ENCODE measurements around the gene SP2. TPM values are rescaled to one million over a fixed set of nuclear protein-coding genes. Genes with fewer than 3 reads are reported as not detected.

Gene SP2
- total RNA-seq, 1 experiment from 2014 or later: 22.2 TPM

GRCh38 chr17:47970725-47971499, 74.9 kb downstream of the SP2 start, which contains the start of gene CDK5RAP3:
CDK5RAP3 (plus strand) TSS chr17:47971113; CDS start chr17:47971147, 34 bp downstream.
- POLR2A ChIA-PET: interaction anchor here (1.0 to 3.1 kb wide), 15 partner anchors 10 to 130 kb away, joined by 3 to 28 read pairs (median 5); partner anchors contain the start of genes CBX1, NFE2L1, PNPO and PRR15L
- RAD21 ChIA-PET (ENCODE audit: low non-redundant PET in 1 of 2, low total read pairs in 2 of 2, uncharacterized antibody in 2 of 2, unreplicated experiment in 2 of 2): interaction anchor here (1.2 to 1.9 kb wide), 7 partner anchors 22 to 128 kb away, joined by 4 to 9 read pairs (median 4); partner anchors contain the start of gene SP2 (in 1 of the 2)
- Histone ChIP-seq H3K27me3 (ENCODE audit: insufficient read depth, low read length) (no peaks in the 10 kb centered on the region), H3K4me2 (ENCODE audit: low read length) (peak within 1 kb of the TSS; percentile 89), H3K27ac (ENCODE audit: low read depth, low read length) (peak within 1 kb of the TSS; percentile 66), H3K36me3 (ENCODE audit: control insufficient read depth in 1 of 2, insufficient read depth in 2 of 2, low read length in 2 of 2) (peaks cover 12 to 20% of the 10 kb centered on the region in 2 experiments; a peak in 3 of 4 replicates), H3K9me3 (ENCODE audit: control insufficient read depth in 1 of 2, insufficient read depth in 1 of 2, low read depth in 1 of 2, low read length in 2 of 2) (no peaks in the 10 kb centered on the region), H3K4me1 (ENCODE audit: control insufficient read depth in 1 of 2, insufficient read depth in 2 of 2, low read length in 2 of 2) (peaks cover 19 to 51% of the 10 kb centered on the region in 2 experiments), H3K79me2 (ENCODE audit: insufficient read depth, low read length) (peaks cover 20% of the 10 kb centered on the region), H4K20me1 (ENCODE audit: insufficient read depth) (no peaks in the 10 kb centered on the region), H3K9ac (ENCODE audit: low read length) (peak within 1 kb of the TSS; percentile 79), H3K4me3 (replicated peaks in 1 of 2; ENCODE audit: low read depth in 1 of 2, low read length in 2 of 2) (peak within 1 kb of the TSS; percentile 69 to 82), H3K9me2 (ENCODE audit: insufficient read depth) (no peaks in the 10 kb centered on the region), H2AFZ (ENCODE audit: low read depth, low read length, poor library complexity, severe bottlenecking) (peak within 1 kb of the TSS; percentile 74)
- intact Hi-C loops (cut with micrococcal nuclease): loop anchor here (1.0 to 2.0 kb wide), 5 partner anchors 22 to 140 kb away; partner anchors contain the start of genes LRRC46, MRPL10 and SP2
- DNase-seq (ENCODE audit: low read depth, low spot score): peak; percentile 100
- CTCF ChIA-PET: interaction anchor here (0.6 to 4.0 kb wide), 32 partner anchors 8 to 170 kb away, joined by 3 to 42 read pairs (median 5); partner anchors contain the start of genes LRRC46, MRPL10, NFE2L1 and PNPO
- peak; percentile 93 for ATAC-seq
- BruUV-seq (replicated peaks): TSS peak; percentile 73
- peak; percentile 68; the same call in 1 of the 2 replicates for TF ChIP-seq SIN3A (IDR thresholded peaks at IDR 0.05; ENCODE audit: low read depth)
- peak; percentile 71; the same call in 1 of the 2 replicates for TF ChIP-seq CBX3 (IDR thresholded peaks at IDR 0.05; ENCODE audit: low read depth)
- TF ChIP-seq POLR2A (IDR thresholded peaks at IDR 0.05; ENCODE audit: borderline replicate concordance, extremely low read depth, insufficient read depth, insufficient read length): peak; percentile 46
- TF ChIP-seq ATF3 (IDR thresholded peaks at IDR 0.05): no peak
- TF ChIP-seq ZBTB33 (IDR thresholded peaks at IDR 0.05; ENCODE audit: extremely low read depth, insufficient replicate concordance, low read length): no peak
- no peak for TF ChIP-seq EZH2 (IDR thresholded peaks at IDR 0.05)
- TF ChIP-seq SP1 (IDR thresholded peaks at IDR 0.05; ENCODE audit: low read depth): peak; percentile 98
- peak; percentile 96 to 98 (median 98) for TF ChIP-seq CTCF (IDR thresholded peaks at IDR 0.05 in 2 of 3, conservative IDR thresholded peaks at IDR 0.05 in 1 of 3; ENCODE audit: borderline replicate concordance in 1 of 3, insufficient read depth in 1 of 3, low read depth in 2 of 3, low read length in 2 of 3)
- TF ChIP-seq EZH2phosphoT487 (IDR thresholded peaks at IDR 0.05; ENCODE audit: borderline replicate concordance): no peak
- no peak for TF ChIP-seq SRF (IDR thresholded peaks at IDR 0.05; ENCODE audit: low read depth)
- peak; percentile 96 for TF ChIP-seq POLR2AphosphoS5 (IDR thresholded peaks at IDR 0.05; ENCODE audit: low read depth, low read length)
- no peak; the same call in 1 of the 2 replicates for TF ChIP-seq ELF1 (IDR thresholded peaks at IDR 0.05; ENCODE audit: borderline replicate concordance, low read depth)
- TF ChIP-seq MAX (IDR thresholded peaks at IDR 0.05): peak; percentile 99
- TF ChIP-seq CEBPB (IDR thresholded peaks at IDR 0.05; ENCODE audit: low read depth): no peak
- peak; percentile 94 for TF ChIP-seq RAD21 (IDR thresholded peaks at IDR 0.05; ENCODE audit: low read depth)
- no peak for TF ChIP-seq REST (IDR thresholded peaks at IDR 0.05; ENCODE audit: low read depth)
- no peak for TF ChIP-seq ZNF274 (IDR thresholded peaks at IDR 0.05; ENCODE audit: low read depth, low read length)
- no peak for TF ChIP-seq JUND (IDR thresholded peaks at IDR 0.05)
